HEK293 (cell line): ENCODE measurements around the gene WFDC1.
"Not testable (repeated sequence)": the region's sequence is repeated elsewhere in the genome, so short reads cannot be mapped to it uniquely, and the experiment has no call there.

Experiments used
- CTCF ChIA-PET: fragments of 350-600 bp; formaldehyde crosslinking; extraction: SDS; loops from one replicate; lab custom pipeline; 2021; ENCODE audit warnings: antibody characterized with exemption; lab: Yijun Ruan, JAX
- POLR2A ChIA-PET: fragments of 300-600 bp; formaldehyde crosslinking; extraction: SDS; loops from one replicate; lab custom pipeline; 2020; ENCODE audit warnings: antibody characterized with exemption, inconsistent platforms; lab: Yijun Ruan, JAX
- H3K27ac ChIP-seq: fragments of 200-500 bp; sonication (Bioruptor generic); 2 replicates; pipeline ENCODE4 v1.5.1; 2014; ENCODE audit warnings: low read depth, low read length, control low read depth, inconsistent platforms; ENCODE audit errors: extremely low read depth
- H3K36me3 ChIP-seq, 2 experiments: fragments of 200-500 bp in 1 of 2; sonication (Bioruptor generic) in 1 of 2; 1 replicate in 1 of 2; 2 replicates in 1 of 2; pipeline ENCODE4 v1.5.1; 2014 to 2017; ENCODE audit warnings: inconsistent platforms in 2 of 2, low read length in 2 of 2; ENCODE audit not compliant: control insufficient read depth in 2 of 2, insufficient read depth in 1 of 2
- H3K4me1 ChIP-seq: fragments of 200-500 bp; sonication (Bioruptor generic); 2 replicates; pipeline ENCODE4 v1.5.1; 2014; ENCODE audit warnings: mild to moderate bottlenecking, low read length, inconsistent platforms; ENCODE audit not compliant: control insufficient read depth, insufficient read depth
- H3K4me3 ChIP-seq: 2 replicates; pipeline ENCODE4 v1.5.1; 2011; ENCODE audit warnings: low read depth, mild to moderate bottlenecking, control low read depth, low read length, moderate library complexity
- H3K9me3 ChIP-seq: fragments of 200-500 bp; sonication (Bioruptor generic); 2 replicates; pipeline ENCODE4 v1.5.1; 2014; ENCODE audit warnings: low read depth, low read length, inconsistent platforms; ENCODE audit not compliant: control insufficient read depth, insufficient read depth
- ELK4 ChIP-seq: IDR thresholded peaks from 2 replicates; pipeline ENCODE4 v1.6.1; 2011; ENCODE audit warnings: mild to moderate bottlenecking, low read depth, low read length, borderline replicate concordance
- OVOL3 ChIP-seq: fragments of 450-650 bp; formaldehyde crosslinking; IDR thresholded peaks from 2 replicates; pipeline ENCODE4 v1.5.1; 2016; ENCODE audit warnings: missing biosample characterization, missing genetic modification characterization
- PRDM10 ChIP-seq: fragments of 450-650 bp; formaldehyde crosslinking; IDR thresholded peaks from 2 replicates; pipeline ENCODE4 v1.5.1; 2016; ENCODE audit warnings: missing biosample characterization, missing genetic modification characterization
- ZBTB8A ChIP-seq: fragments of 450-650 bp; formaldehyde crosslinking; IDR thresholded peaks from 2 replicates; pipeline ENCODE4 v1.5.1; 2016; ENCODE audit warnings: missing biosample characterization, missing genetic modification characterization
- ZFP37 ChIP-seq: fragments of 450-650 bp; formaldehyde crosslinking; IDR thresholded peaks from 2 replicates; pipeline ENCODE4 v1.5.1; 2016; ENCODE audit warnings: missing biosample characterization, missing genetic modification characterization
- ZNF239 ChIP-seq: fragments of 450-650 bp; formaldehyde crosslinking; IDR thresholded peaks from 2 replicates; pipeline ENCODE4 v1.5.1; 2016; ENCODE audit warnings: missing biosample characterization, missing genetic modification characterization
- ZNF280D ChIP-seq: fragments of 450-650 bp; formaldehyde crosslinking; IDR thresholded peaks from 2 replicates; pipeline ENCODE4 v1.5.1; 2016; ENCODE audit warnings: missing biosample characterization, missing genetic modification characterization
- ZNF555 ChIP-seq: fragments of 450-650 bp; formaldehyde crosslinking; conservative IDR thresholded peaks from 2 replicates; pipeline ENCODE4 v1.5.1; 2017; ENCODE audit warnings: missing biosample characterization, mild to moderate bottlenecking, missing genetic modification characterization, inconsistent platforms
- ZNF658 ChIP-seq: fragments of 450-650 bp; formaldehyde crosslinking; IDR thresholded peaks from 2 replicates; pipeline ENCODE4; 2016; ENCODE audit warnings: missing biosample characterization, missing genetic modification characterization
- ZNF76 ChIP-seq: fragments of 450-650 bp; formaldehyde crosslinking; IDR thresholded peaks from 2 replicates; pipeline ENCODE4; 2016; ENCODE audit warnings: low read depth, missing biosample characterization, missing genetic modification characterization, borderline replicate concordance
- ZNF776 ChIP-seq: fragments of 450-650 bp; formaldehyde crosslinking; IDR thresholded peaks from 2 replicates; pipeline ENCODE4 v1.5.0; 2017; ENCODE audit warnings: missing biosample characterization, missing genetic modification characterization, borderline replicate concordance
- TF ChIP-seq, protein P1 (sequence below): fragments of 450-650 bp; formaldehyde crosslinking; IDR thresholded peaks from 2 replicates; pipeline ENCODE4 v1.5.1; 2017; ENCODE audit warnings: missing biosample characterization, missing genetic modification characterization
- TF ChIP-seq, protein P2 (sequence below): fragments of 450-650 bp; formaldehyde crosslinking; IDR thresholded peaks from 2 replicates; pipeline ENCODE4 v1.5.1; 2016; ENCODE audit warnings: missing biosample characterization, missing genetic modification characterization
- TF ChIP-seq, protein P3 (sequence below): fragments of 450-650 bp; formaldehyde crosslinking; IDR thresholded peaks from 2 replicates; pipeline ENCODE4 v1.5.1; 2016; ENCODE audit warnings: missing biosample characterization, missing genetic modification characterization, borderline replicate concordance
- TF ChIP-seq, protein P4 (sequence below): fragments of 450-650 bp; formaldehyde crosslinking; IDR thresholded peaks from 2 replicates; pipeline ENCODE4 v1.5.1; 2017; ENCODE audit warnings: missing biosample characterization, missing genetic modification characterization

The WFDC1 gene

DNA sequence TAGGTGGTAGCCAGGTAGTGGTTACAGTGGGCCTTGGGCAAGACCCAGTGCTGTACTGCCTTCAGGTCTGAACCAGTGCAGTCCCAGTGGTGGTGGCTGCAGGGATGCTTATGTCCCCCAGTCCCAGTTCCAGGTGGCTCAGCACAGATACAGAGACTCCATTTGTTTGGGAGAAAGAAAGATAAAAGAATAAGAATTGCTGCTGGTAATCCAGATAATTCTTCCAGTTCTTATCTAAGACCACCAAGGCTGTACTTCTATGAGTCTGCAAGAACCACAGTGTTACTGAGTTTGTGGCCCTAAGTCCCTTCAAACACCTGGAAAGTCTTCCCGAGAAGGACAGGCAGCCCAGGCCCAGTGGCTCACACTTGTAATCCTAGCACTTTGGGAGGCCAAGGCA lies 39.8 kb downstream of the WFDC1 start (continued):
- TF ChIP-seq ZNF280D (tag by site-specific recombination), result no peak
- TF ChIP-seq PRDM10 (tag by site-specific recombination), result no peak
- no peak for TF ChIP-seq ZNF76
- no peak for TF ChIP-seq ZNF239 (tag by site-specific recombination)
- TF ChIP-seq, protein P1, sequence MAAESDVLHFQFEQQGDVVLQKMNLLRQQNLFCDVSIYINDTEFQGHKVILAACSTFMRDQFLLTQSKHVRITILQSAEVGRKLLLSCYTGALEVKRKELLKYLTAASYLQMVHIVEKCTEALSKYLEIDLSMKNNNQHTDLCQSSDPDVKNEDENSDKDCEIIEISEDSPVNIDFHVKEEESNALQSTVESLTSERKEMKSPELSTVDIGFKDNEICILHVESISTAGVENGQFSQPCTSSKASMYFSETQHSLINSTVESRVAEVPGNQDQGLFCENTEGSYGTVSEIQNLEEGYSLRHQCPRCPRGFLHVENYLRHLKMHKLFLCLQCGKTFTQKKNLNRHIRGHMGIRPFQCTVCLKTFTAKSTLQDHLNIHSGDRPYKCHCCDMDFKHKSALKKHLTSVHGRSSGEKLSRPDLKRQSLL (tag by site-specific recombination), result no peak
- no peak for TF ChIP-seq ZNF776 (tag by site-specific recombination)

- CTCF ChIA-PET, result interaction anchor here (0.6 kb wide), 1 partner anchor 115 kb away, joined by 3 read pairs; no protein-coding TSS in a partner anchor
- H3K4me3 ChIP-seq, H3K9me3 ChIP-seq, H3K27ac ChIP-seq, POLR2A ChIA-PET, H3K4me1 ChIP-seq, H3K36me3 ChIP-seq: not testable (repeated sequence)
These were observed 42.6 kb downstream of the WFDC1 start for GRCh38 chr16:84337236-84337635.

DNA sequence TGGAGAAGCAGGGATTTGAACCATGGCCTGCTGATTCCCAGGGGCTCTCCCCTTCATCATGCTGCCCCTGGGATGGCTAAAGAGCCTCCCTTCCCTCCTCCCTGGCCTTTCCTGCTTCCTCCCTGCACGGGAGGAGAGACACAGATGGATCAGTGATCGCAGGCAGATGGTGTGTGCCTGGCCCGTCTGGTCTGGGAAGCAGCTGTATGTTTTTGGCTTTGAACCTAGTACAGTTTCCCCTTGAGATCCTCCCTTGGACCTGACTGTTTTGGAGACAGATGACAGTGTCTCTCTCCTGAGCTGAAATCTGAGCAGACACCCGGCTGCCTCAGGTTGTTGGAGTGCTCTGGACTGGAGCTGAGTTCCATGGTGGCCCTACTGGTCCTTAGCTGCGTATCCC lies 44.6 kb downstream of the WFDC1 start:
- H3K36me3 ChIP-seq, result no peaks in the 10 kb centered on the region
- POLR2A ChIA-PET, result no interaction called here
- H3K27ac ChIP-seq, result no peak overlapping the region
- TF ChIP-seq ZNF555 (tag by site-specific recombination) (no peak), ZBTB8A (no peak), ZNF658 (tag by site-specific recombination) (no peak), ZFP37 (no peak), ELK4 (no peak), OVOL3 (tag by site-specific recombination) (no peak)
- TF ChIP-seq, protein P2, sequence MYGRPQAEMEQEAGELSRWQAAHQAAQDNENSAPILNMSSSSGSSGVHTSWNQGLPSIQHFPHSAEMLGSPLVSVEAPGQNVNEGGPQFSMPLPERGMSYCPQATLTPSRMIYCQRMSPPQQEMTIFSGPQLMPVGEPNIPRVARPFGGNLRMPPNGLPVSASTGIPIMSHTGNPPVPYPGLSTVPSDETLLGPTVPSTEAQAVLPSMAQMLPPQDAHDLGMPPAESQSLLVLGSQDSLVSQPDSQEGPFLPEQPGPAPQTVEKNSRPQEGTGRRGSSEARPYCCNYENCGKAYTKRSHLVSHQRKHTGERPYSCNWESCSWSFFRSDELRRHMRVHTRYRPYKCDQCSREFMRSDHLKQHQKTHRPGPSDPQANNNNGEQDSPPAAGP (tag by site-specific recombination), result no peak
- TF ChIP-seq, protein P3, sequence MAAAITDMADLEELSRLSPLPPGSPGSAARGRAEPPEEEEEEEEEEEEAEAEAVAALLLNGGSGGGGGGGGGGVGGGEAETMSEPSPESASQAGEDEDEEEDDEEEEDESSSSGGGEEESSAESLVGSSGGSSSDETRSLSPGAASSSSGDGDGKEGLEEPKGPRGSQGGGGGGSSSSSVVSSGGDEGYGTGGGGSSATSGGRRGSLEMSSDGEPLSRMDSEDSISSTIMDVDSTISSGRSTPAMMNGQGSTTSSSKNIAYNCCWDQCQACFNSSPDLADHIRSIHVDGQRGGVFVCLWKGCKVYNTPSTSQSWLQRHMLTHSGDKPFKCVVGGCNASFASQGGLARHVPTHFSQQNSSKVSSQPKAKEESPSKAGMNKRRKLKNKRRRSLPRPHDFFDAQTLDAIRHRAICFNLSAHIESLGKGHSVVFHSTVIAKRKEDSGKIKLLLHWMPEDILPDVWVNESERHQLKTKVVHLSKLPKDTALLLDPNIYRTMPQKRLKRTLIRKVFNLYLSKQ (tag by site-specific recombination), result no peak
- TF ChIP-seq, protein P4, sequence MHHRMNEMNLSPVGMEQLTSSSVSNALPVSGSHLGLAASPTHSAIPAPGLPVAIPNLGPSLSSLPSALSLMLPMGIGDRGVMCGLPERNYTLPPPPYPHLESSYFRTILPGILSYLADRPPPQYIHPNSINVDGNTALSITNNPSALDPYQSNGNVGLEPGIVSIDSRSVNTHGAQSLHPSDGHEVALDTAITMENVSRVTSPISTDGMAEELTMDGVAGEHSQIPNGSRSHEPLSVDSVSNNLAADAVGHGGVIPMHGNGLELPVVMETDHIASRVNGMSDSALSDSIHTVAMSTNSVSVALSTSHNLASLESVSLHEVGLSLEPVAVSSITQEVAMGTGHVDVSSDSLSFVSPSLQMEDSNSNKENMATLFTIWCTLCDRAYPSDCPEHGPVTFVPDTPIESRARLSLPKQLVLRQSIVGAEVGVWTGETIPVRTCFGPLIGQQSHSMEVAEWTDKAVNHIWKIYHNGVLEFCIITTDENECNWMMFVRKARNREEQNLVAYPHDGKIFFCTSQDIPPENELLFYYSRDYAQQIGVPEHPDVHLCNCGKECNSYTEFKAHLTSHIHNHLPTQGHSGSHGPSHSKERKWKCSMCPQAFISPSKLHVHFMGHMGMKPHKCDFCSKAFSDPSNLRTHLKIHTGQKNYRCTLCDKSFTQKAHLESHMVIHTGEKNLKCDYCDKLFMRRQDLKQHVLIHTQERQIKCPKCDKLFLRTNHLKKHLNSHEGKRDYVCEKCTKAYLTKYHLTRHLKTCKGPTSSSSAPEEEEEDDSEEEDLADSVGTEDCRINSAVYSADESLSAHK (tag by site-specific recombination), result no peak
- TF ChIP-seq, all 188 proteins: peak for 0
- Histone ChIP-seq H3K9me3 (no peaks in the 10 kb centered on the region), H3K4me1 (no peaks in the 10 kb centered on the region), H3K4me3 (no peak overlapping the region)
- CTCF ChIA-PET, result interaction anchor here (0.6 kb wide), 1 partner anchor 1759 kb away, joined by 3 read pairs; no protein-coding TSS in a partner anchor
